HL-60 (cell line): ENCODE data around the gene TSPAN31.

Experiments
- DNase-seq, 2 experiments: peaks; one replicate each; pipeline ENCODE4 v3.0.0-alpha.2; 2010 to 2020; ENCODE audit warnings: low read depth in 1 of 2, low spot score in 1 of 2
- H3K27ac ChIP-seq: fragments of 250-450 bp; sonication (Bioruptor Pico); replicated peaks from 2 replicates; pipeline ENCODE4 v1.5.1; 2020; ENCODE audit warnings: mild to moderate bottlenecking, moderate library complexity
- H3K27me3 ChIP-seq: fragments of 250-450 bp; sonication (Bioruptor Pico); 2 replicates; pipeline ENCODE4 v1.5.1; 2021; ENCODE audit warnings: mild to moderate bottlenecking, moderate library complexity; ENCODE audit not compliant: insufficient read depth, poor library complexity, severe bottlenecking
- H3K4me3 ChIP-seq: replicated peaks from 2 replicates; pipeline ENCODE4 v1.5.1; 2011; ENCODE audit warnings: mild to moderate bottlenecking, control low read depth, low read length; ENCODE audit not compliant: insufficient read depth
- CTCF ChIP-seq: IDR thresholded peaks from one replicate; pipeline ENCODE4 v1.5.1; 2011; ENCODE audit warnings: low read length, control low read depth, inconsistent platforms; ENCODE audit not compliant: insufficient read depth
- GABPA ChIP-seq: IDR thresholded peaks from 2 replicates; pipeline ENCODE4 v1.6.1; 2012; ENCODE audit warnings: low read depth
- POLR2AphosphoS5 ChIP-seq: IDR thresholded peaks from 2 replicates; pipeline ENCODE4 v1.6.1; 2012; ENCODE audit warnings: low read depth
- REST ChIP-seq: IDR thresholded peaks from 2 replicates; pipeline ENCODE4 v1.6.1; 2012; ENCODE audit warnings: low read depth; ENCODE audit not compliant: insufficient replicate concordance
- SPI1 ChIP-seq: IDR thresholded peaks from 2 replicates; pipeline ENCODE4 v1.6.1; 2012; ENCODE audit warnings: low read depth, mild to moderate bottlenecking, borderline replicate concordance

The TSPAN31 gene

GRCh38 chr12:57734591-57734990 is 10.2 kb upstream of the TSPAN31 start:
- H3K27ac ChIP-seq: no peak overlapping the region
- no peak overlapping the region for H3K4me3 ChIP-seq
- no peaks in the 10 kb centered on the region for H3K27me3 ChIP-seq
- no peak for DNase-seq
- TF ChIP-seq REST (no peak), POLR2AphosphoS5 (no peak), CTCF (no peak), GABPA (no peak), SPI1 (no peak)

- H3K27ac ChIP-seq: no peak overlapping the region
- TF ChIP-seq GABPA (no peak), CTCF (no peak), REST (no peak), POLR2AphosphoS5 (no peak), SPI1 (no peak)
- DNase-seq: no peak
- no peaks in the 10 kb centered on the region for H3K27me3 ChIP-seq
- no peak overlapping the region for H3K4me3 ChIP-seq
These were observed 9.5 kb upstream of the TSPAN31 start for GRCh38 chr12:57735198-57735855.

GRCh38 chr12:57735952-57736740 is 8.7 kb upstream of the TSPAN31 start:
- H3K27me3 ChIP-seq: no peaks in the 10 kb centered on the region
- no peak for DNase-seq
- H3K27ac ChIP-seq: no peak overlapping the region
- no peak for TF ChIP-seq SPI1
- no peak for TF ChIP-seq REST
- H3K4me3 ChIP-seq: no peak overlapping the region
